Common myeloid progenitor, CD34-positive (primary cell): ENCODE measurements around the gene SVOP.

Experiments used
- CTCF ChIA-PET: fragments of 350-600 bp; sonication (Branson Sonifier 250); formaldehyde crosslinking; loops from one replicate; lab custom pipeline; 2021; ENCODE audit warnings: antibody characterized with exemption; lab: Charles Lee
- POLR2A ChIA-PET: fragments of 350-600 bp; sonication (Branson Sonifier 250); formaldehyde crosslinking; loops from one replicate; lab custom pipeline; 2021; ENCODE audit warnings: antibody characterized with exemption; lab: Charles Lee
- DNase-seq, 3 donors: peaks; one replicate each; pipeline versions ENCODE4 v3.0.0 to v3.0.0-alpha.2; 2013
- H3K27ac ChIP-seq, 2 experiments: 1 replicate in 1 of 2; 2 replicates in 1 of 2; pipeline ENCODE4 v1.7.0; 2013; ENCODE audit warnings: inconsistent platforms in 2 of 2, low read length in 2 of 2, mild to moderate bottlenecking in 2 of 2, low read depth in 1 of 2, moderate library complexity in 1 of 2; ENCODE audit not compliant: severe bottlenecking in 2 of 2, insufficient read depth in 1 of 2, poor library complexity in 1 of 2
- H3K27me3 ChIP-seq, 5 experiments: replicated peaks in 2 of 5; 1 replicate in 3 of 5; 2 replicates in 2 of 5; pipeline versions ENCODE4 v1.6.1 to v1.7.0; 2013; ENCODE audit warnings: low read length in 4 of 5, mild to moderate bottlenecking in 2 of 5, moderate library complexity in 2 of 5, inconsistent platforms in 1 of 5; ENCODE audit not compliant: insufficient read depth in 5 of 5, control insufficient read depth in 4 of 5
- H3K36me3 ChIP-seq, 4 experiments: 1 replicate in 2 of 4; 2 replicates in 2 of 4; pipeline versions ENCODE4 v1.6.1 to v1.7.0; 2013; ENCODE audit warnings: low read length in 3 of 4, control low read depth in 1 of 4, mild to moderate bottlenecking in 1 of 4; ENCODE audit not compliant: control insufficient read depth in 4 of 4, insufficient read depth in 4 of 4
- H3K4me1 ChIP-seq, 4 experiments: 1 replicate in 3 of 4; 2 replicates in 1 of 4; pipeline versions ENCODE4 v1.6.1 to v1.7.1; 2013; ENCODE audit warnings: low read length in 3 of 4, mild to moderate bottlenecking in 3 of 4, control low read depth in 1 of 4, inconsistent platforms in 1 of 4, moderate library complexity in 1 of 4; ENCODE audit not compliant: control insufficient read depth in 4 of 4, insufficient read depth in 4 of 4; ENCODE audit errors: control extremely low read depth in 1 of 4
- H3K4me3 ChIP-seq, 7 experiments: 1 replicate in 4 of 7; 2 replicates in 3 of 7; pipeline versions ENCODE4 v1.5.1 to v1.7.0; 2013; ENCODE audit warnings: mild to moderate bottlenecking in 7 of 7, low read length in 6 of 7, moderate library complexity in 6 of 7, inconsistent platforms in 2 of 7, low read depth in 2 of 7, control low read depth in 1 of 7; ENCODE audit not compliant: insufficient read depth in 4 of 7, control insufficient read depth in 1 of 7; ENCODE audit errors: extremely low read depth in 1 of 7
- H3K9me3 ChIP-seq, 5 experiments: 1 replicate in 4 of 5; 2 replicates in 1 of 5; pipeline versions ENCODE4 v1.6.1 to v1.7.1; 2013; ENCODE audit warnings: low read length in 4 of 5, mild to moderate bottlenecking in 2 of 5, inconsistent platforms in 1 of 5, low read depth in 1 of 5, moderate library complexity in 1 of 5; ENCODE audit not compliant: control insufficient read depth in 4 of 5, insufficient read depth in 2 of 5; ENCODE audit errors: control extremely low read depth in 1 of 5
- WGBS: methylation state at CpG from one replicate; pipeline ENCODE4 v1.1.5; 2013; ENCODE audit not compliant: insufficient coverage; 5-methylcytosine and 5-hydroxymethylcytosine counted together

Gene SVOP

DNA sequence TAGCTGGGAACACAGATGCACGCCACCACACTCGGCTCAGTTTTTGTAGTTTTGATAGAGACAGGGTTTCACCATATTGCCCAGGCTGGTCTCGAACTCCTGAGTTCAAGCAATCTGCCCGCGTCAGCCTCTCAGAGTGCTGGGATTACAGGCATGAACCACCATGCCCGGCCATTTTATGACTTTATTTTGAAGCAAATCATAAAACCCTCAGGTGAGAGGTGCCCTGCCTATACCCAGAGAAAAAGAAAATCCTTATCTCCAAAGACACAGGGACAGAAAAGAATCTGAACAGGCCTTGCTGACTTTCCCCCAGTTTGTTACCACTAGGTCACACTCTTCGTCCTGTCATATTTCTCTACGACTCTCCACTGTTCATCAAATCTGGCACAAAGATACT, 92.2 kb downstream of the SVOP start:
- H3K27me3 ChIP-seq: no peaks in the 10 kb centered on the region
- H3K36me3 ChIP-seq: no peaks in the 10 kb centered on the region
- CTCF ChIA-PET: interaction anchor here (0.6 to 1.9 kb wide), 3 partner anchors 13 to 45 kb away, joined by 4 to 7 read pairs (median 4); no protein-coding TSS in a partner anchor
- DNase-seq: no peak
- H3K4me1 ChIP-seq: peaks cover 0 to 18% (median 10%) of the 10 kb centered on the region in 4 experiments
- POLR2A ChIA-PET: no interaction called here
- 99% methylated on average over 7 of the region's 8 CpGs for WGBS
- H3K9me3 ChIP-seq: no peaks in the 10 kb centered on the region
- no peak overlapping the region for H3K4me3 ChIP-seq
- no peak overlapping the region for H3K27ac ChIP-seq

GRCh38 chr12:108922918-108923317, 98.0 kb downstream of the SVOP start:
- no peak for DNase-seq
- CTCF ChIA-PET: interaction anchor here (1.2 kb wide), 1 partner anchor 42 kb away, joined by 3 read pairs; no protein-coding TSS in a partner anchor
- no peaks in the 10 kb centered on the region for H3K27me3 ChIP-seq
- peaks cover 0 to 12% (median 3%) of the 10 kb centered on the region in 5 experiments for H3K9me3 ChIP-seq
- WGBS: 100% methylated on average over 3 of the region's 3 CpGs
- H3K36me3 ChIP-seq: no peaks in the 10 kb centered on the region
- POLR2A ChIA-PET: no interaction called here
- no peak overlapping the region for H3K27ac ChIP-seq
- no peaks in the 10 kb centered on the region for H3K4me1 ChIP-seq
- H3K4me3 ChIP-seq: no peak overlapping the region

GRCh38 chr12:108921946-108922345, 98.9 kb downstream of the SVOP start:
- Histone ChIP-seq H3K27ac (no peak overlapping the region), H3K36me3 (no peaks in the 10 kb centered on the region), H3K9me3 (peaks cover 0 to 12% (median 3%) of the 10 kb centered on the region in 5 experiments), H3K4me3 (no peak overlapping the region), H3K27me3 (no peaks in the 10 kb centered on the region), H3K4me1 (no peaks in the 10 kb centered on the region)
- WGBS: 100% methylated on average over 1 of the region's 3 CpGs
- ChIA-PET CTCF (interaction anchor here (0.8 to 1.4 kb wide), 3 partner anchors 16 to 41 kb away, joined by 3 to 5 read pairs (median 3); no protein-coding TSS in a partner anchor), POLR2A (no interaction called here)
- no peak for DNase-seq

GRCh38 chr12:108918960-108919642, 101.8 kb downstream of the SVOP start:
- Histone ChIP-seq H3K9me3 (peaks cover 0 to 12% (median 3%) of the 10 kb centered on the region in 5 experiments), H3K4me3 (no peak overlapping the region), H3K36me3 (no peaks in the 10 kb centered on the region), H3K27me3 (no peaks in the 10 kb centered on the region), H3K4me1 (peaks cover 0 to 6% (median 2%) of the 10 kb centered on the region in 4 experiments), H3K27ac (no peak overlapping the region)
- no peak for DNase-seq
- ChIA-PET CTCF (interaction anchor here (1.0 to 1.6 kb wide), 4 partner anchors 11 to 32 kb away, joined by 3 to 4 read pairs (median 4); no protein-coding TSS in a partner anchor), POLR2A (no interaction called here)
- 94% methylated on average over 3 of the region's 3 CpGs for WGBS

DNA sequence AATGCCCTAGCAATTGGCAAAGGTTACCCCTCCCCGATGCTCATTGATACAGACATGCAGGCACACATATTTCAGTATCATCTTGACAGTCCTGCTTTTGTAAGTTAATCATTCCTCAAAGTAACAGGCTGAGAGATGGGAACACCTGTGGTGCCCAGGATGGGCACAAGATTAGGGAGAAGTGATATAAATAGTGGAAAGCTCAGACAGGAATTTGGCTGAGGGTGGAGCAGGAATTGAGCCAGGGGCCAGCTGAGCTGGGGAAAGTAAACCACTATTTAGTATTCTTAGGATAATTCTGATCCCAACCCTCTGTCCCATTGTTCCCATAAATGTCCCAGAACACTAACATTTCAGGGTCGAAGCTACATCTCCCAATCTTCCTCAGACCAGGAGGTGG, 102.7 kb downstream of the SVOP start:
- Histone ChIP-seq H3K27ac (no peak overlapping the region), H3K36me3 (no peaks in the 10 kb centered on the region), H3K4me1 (peaks cover 0 to 14% (median 8%) of the 10 kb centered on the region in 4 experiments), H3K9me3 (peaks cover 0 to 9% (median 3%) of the 10 kb centered on the region in 5 experiments), H3K4me3 (no peak overlapping the region), H3K27me3 (no peaks in the 10 kb centered on the region)
- DNase-seq: no peak
- CTCF ChIA-PET: interaction anchor here (1.1 to 1.6 kb wide), 3 partner anchors 10 to 33 kb away, joined by 3 to 4 read pairs (median 4); no protein-coding TSS in a partner anchor
- WGBS: 90% methylated on average over 2 of the region's 2 CpGs
- POLR2A ChIA-PET: no interaction called here

GRCh38 chr12:108916336-108916735, 104.5 kb downstream of the SVOP start:
- Histone ChIP-seq H3K27me3 (no peaks in the 10 kb centered on the region), H3K4me3 (no peak overlapping the region), H3K9me3 (peaks cover 0 to 3% (median 0%) of the 10 kb centered on the region in 5 experiments), H3K4me1 (peaks cover 0 to 14% (median 8%) of the 10 kb centered on the region in 4 experiments), H3K36me3 (no peaks in the 10 kb centered on the region), H3K27ac (no peak overlapping the region)
- DNase-seq: no peak
- CTCF ChIA-PET: interaction anchor here (1.0 kb wide), 1 partner anchor 16 kb away, joined by 5 read pairs; no protein-coding TSS in a partner anchor
- POLR2A ChIA-PET: interaction anchor here (0.8 kb wide), 1 partner anchor 23 kb away, joined by 4 read pairs; no protein-coding TSS in a partner anchor
- no CpG with 5 or more reads among the region's 5 CpGs for WGBS

DNA sequence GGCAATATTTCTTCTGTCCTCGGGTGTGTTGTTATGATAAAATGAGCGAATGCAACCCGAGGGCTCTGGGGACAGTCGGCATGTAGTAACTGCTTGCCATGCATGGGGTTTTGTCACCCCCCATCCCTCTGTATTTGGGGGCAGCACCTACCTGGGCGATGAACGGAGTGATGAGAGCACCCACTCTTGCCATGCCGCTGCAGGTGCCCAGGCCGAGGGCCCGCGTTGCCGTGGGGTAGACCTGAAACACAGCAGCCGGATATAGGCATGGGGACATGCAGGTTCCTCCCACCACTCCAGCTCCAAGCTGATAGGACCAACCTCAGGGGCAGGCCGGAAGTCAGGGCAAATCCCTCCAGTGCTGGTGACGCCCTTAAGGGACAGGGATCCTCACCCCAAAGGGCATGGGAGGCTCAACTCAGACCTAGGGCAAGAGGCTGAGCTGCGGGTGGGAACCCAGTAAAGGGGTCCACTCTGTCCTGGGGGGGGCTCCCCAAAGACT, 105.2 kb downstream of the SVOP start:
- DNase-seq: no peak
- 90% methylated on average over 6 of the region's 15 CpGs for WGBS
- CTCF ChIA-PET: interaction anchor here (0.7 kb wide), 1 partner anchor 13 kb away, joined by 4 read pairs; no protein-coding TSS in a partner anchor
- H3K27ac ChIP-seq: no peak overlapping the region
- POLR2A ChIA-PET: no interaction called here
- H3K4me3 ChIP-seq: no peak overlapping the region
- no peaks in the 10 kb centered on the region for H3K36me3 ChIP-seq
- H3K4me1 ChIP-seq: peaks cover 0 to 14% (median 8%) of the 10 kb centered on the region in 4 experiments
- peaks cover 0 to 3% (median 0%) of the 10 kb centered on the region in 5 experiments for H3K9me3 ChIP-seq
- H3K27me3 ChIP-seq: no peaks in the 10 kb centered on the region
